Measurements from ENCODE around the gene ARHGDIA. TPM values are rescaled to one million over a fixed set of nuclear protein-coding genes. Genes with fewer than 3 reads are reported as not detected.
"Not testable (repeated sequence)": the region's sequence is repeated elsewhere in the genome, so short reads cannot be mapped to it uniquely, and the experiment has no call there.

Gene ARHGDIA
- polyA plus RNA-seq: 203 TPM
- long read RNA-seq, donor 1, transcript ARHGDIA-207 (5 exons, 1,201 nt): minor isoform, 8 of 58 reads
- long read RNA-seq, donor 1, transcript ARHGDIA-201 (6 exons, 1,906 nt): major isoform, 42 of 58 reads
- long read RNA-seq, donor 1, partial matches to known transcripts: 5 of 58 reads
- long read RNA-seq, donor 1, other reads (novel, unspliced or antisense): 0 of 58 reads
- long read RNA-seq, donor 2, transcript ARHGDIA-201 (6 exons, 1,906 nt): major isoform, 73 of 130 reads
- long read RNA-seq, donor 2, transcript ARHGDIA-214 (2 exons, 351 nt): minor isoform, 8 of 130 reads
- long read RNA-seq, donor 2, transcript ARHGDIA-207 (5 exons, 1,201 nt): minor isoform, 23 of 130 reads
- long read RNA-seq, donor 2, partial matches to known transcripts: 16 of 130 reads
- long read RNA-seq, donor 2, other reads (novel, unspliced or antisense): 0 of 130 reads
- long read RNA-seq, donor 3: 0 reads
- long read RNA-seq, donor 4, transcript ARHGDIA-201 (6 exons, 1,906 nt): major isoform, 6 of 8 reads
- long read RNA-seq, donor 4, partial matches to known transcripts: 0 of 8 reads
- long read RNA-seq, donor 4, other reads (novel, unspliced or antisense): 0 of 8 reads
- long read RNA-seq, donor 5, transcript ARHGDIA-201 (6 exons, 1,906 nt): major isoform, 42 of 51 reads
- long read RNA-seq, donor 5, partial matches to known transcripts: 0 of 51 reads
- long read RNA-seq, donor 5, other reads (novel, unspliced or antisense): 0 of 51 reads
- long read RNA-seq, donor 6, transcript ARHGDIA-207 (5 exons, 1,201 nt): minor isoform, 18 of 85 reads
- long read RNA-seq, donor 6, transcript ARHGDIA-201 (6 exons, 1,906 nt): major isoform, 50 of 85 reads
- long read RNA-seq, donor 6, partial matches to known transcripts: 10 of 85 reads
- long read RNA-seq, donor 6, other reads (novel, unspliced or antisense): 0 of 85 reads
- long read RNA-seq, donor 7, transcript ARHGDIA-207 (5 exons, 1,201 nt): minor isoform, 6 of 33 reads
- long read RNA-seq, donor 7, transcript ARHGDIA-201 (6 exons, 1,906 nt): major isoform, 20 of 33 reads
- long read RNA-seq, donor 7, partial matches to known transcripts: 5 of 33 reads
- long read RNA-seq, donor 7, other reads (novel, unspliced or antisense): 0 of 33 reads
- long read RNA-seq, donor 8, transcript ARHGDIA-207 (5 exons, 1,201 nt): minor isoform, 13 of 118 reads
- long read RNA-seq, donor 8, transcript ARHGDIA-201 (6 exons, 1,906 nt): major isoform, 79 of 118 reads
- long read RNA-seq, donor 8, partial matches to known transcripts: 18 of 118 reads
- long read RNA-seq, donor 8, other reads (novel, unspliced or antisense): 0 of 118 reads
- long read RNA-seq, donor 9, transcript ARHGDIA-201 (6 exons, 1,906 nt): major isoform, 28 of 42 reads
- long read RNA-seq, donor 9, transcript ARHGDIA-207 (5 exons, 1,201 nt): minor isoform, 7 of 42 reads
- long read RNA-seq, donor 9, partial matches to known transcripts: 0 of 42 reads
- long read RNA-seq, donor 9, other reads (novel, unspliced or antisense): 0 of 42 reads
- long read RNA-seq, donor 10, transcript ARHGDIA-201 (6 exons, 1,906 nt): major isoform, 57 of 83 reads
- long read RNA-seq, donor 10, transcript ARHGDIA-207 (5 exons, 1,201 nt): minor isoform, 13 of 83 reads
- long read RNA-seq, donor 10, partial matches to known transcripts: 5 of 83 reads
- long read RNA-seq, donor 10, other reads (novel, unspliced or antisense): 0 of 83 reads
- long read RNA-seq, donor 11, transcript ARHGDIA-201 (6 exons, 1,906 nt): major isoform, 43 of 58 reads
- long read RNA-seq, donor 11, transcript ARHGDIA-207 (5 exons, 1,201 nt): minor isoform, 5 of 58 reads
- long read RNA-seq, donor 11, partial matches to known transcripts: 5 of 58 reads
- long read RNA-seq, donor 11, other reads (novel, unspliced or antisense): 0 of 58 reads

DNA sequence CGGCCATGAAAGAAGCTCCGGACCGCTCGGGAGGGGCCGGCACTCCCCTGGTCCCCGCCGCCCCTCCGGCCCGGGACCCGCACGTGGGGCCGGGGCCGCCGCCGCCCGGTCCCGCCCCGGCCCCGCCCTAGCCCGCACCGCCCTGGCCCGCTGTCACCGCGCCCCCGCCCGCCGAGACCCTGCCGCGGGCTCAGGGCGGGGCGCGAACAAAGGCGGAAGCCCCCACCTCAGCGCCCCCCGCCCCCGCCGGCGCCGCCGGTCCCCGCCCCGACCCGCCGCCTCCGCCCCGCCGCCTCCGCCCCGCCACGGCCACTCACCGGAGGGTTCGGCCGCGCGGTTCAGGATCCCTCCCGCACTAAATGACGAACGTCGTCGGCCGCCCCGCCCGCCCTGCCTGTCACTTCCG lies at the start of gene ARHGDIA:
Gene ARHGDIA, minus strand, starts transcription at position 357 of the 406 bp plus-strand sequence. CDS start 1,407 bp downstream, outside the sequence.
- Histone ChIP-seq H3K4me1 (ENCODE audit: control insufficient read depth, insufficient read depth, low read length) (peaks cover 47% of the 10 kb centered on the region), H3K27ac (ENCODE audit: low read length) (peak within 1 kb of the TSS; percentile 97), H3K36me3 (ENCODE audit: control insufficient read depth, insufficient read depth, low read length) (peaks cover 33% of the 10 kb centered on the region), H3K27me3 (ENCODE audit: control insufficient read depth, insufficient read depth, low read length) (no peaks in the 10 kb centered on the region), H3K9me3 (ENCODE audit: control insufficient read depth, low read depth, low read length) (peaks cover 13% of the 10 kb centered on the region), H3K4me3 (ENCODE audit: low read length) (peak within 1 kb of the TSS; percentile 99)
- DNase-seq: no peak
- no CpG with 5 or more reads among the region's 64 CpGs for WGBS (ENCODE audit: insufficient coverage, low lambda C conversion rate)

DNA sequence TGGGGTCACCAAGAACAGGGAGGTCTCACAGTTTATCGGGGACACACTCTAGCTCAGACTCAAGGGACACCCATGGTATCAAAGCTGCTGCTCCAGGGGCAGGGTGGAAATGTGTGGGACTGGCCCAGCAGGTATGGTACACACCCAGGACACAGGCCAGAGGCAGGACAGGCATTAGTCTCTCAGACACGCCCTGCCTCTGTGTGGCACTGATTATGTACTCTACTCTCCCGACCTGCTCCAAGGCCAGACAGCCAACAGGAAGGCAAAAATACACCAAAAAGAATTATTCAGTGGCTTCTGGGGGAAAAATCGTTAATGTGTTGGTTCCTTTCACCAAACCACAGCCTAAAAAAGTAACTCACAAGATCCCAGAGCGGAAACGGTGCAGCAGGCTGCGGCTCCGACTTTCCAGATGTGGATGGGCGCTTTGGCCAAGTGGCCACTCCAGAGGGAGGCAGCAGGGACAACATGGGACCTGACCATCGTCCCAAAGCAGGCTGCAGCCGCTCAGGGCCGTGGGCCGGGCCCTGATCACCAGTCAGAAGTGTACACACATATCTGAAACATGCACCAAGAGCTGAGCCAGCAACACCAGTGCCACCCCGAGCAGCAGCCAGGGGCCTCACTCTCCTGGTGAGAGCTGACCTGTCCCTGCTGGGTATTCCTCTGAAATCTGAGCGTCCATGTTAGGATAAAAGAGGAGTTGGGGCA lies 47.9 kb upstream of the ARHGDIA start:
- Histone ChIP-seq H3K4me3 (ENCODE audit: low read length) (no peak overlapping the region), H3K4me1 (ENCODE audit: control insufficient read depth, insufficient read depth, low read length) (peaks cover 37% of the 10 kb centered on the region), H3K27ac (ENCODE audit: low read length) (peak overlapping the region; percentile 48)

DNA sequence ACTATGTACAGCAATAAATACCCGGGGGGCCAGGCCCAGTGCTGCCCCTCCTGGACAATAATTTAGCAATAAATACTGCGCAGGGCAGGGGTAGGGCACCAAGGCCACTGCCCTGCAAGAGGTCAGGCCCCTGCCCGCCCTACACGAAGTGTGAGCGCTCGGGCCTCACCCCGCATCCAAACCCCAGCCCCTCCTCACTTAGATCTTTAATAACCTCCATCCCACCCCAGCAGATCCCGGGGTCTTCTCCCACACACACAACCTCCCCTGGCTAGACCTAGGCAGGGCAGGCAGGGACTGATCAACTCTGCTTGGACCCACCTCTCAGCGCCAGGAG lies 47.2 kb upstream of the ARHGDIA start:
- not testable (repeated sequence) for H3K27me3 ChIP-seq (ENCODE audit: control insufficient read depth, insufficient read depth, low read length); H3K9me3 ChIP-seq (ENCODE audit: control insufficient read depth, low read depth, low read length); DNase-seq; H3K4me3 ChIP-seq (ENCODE audit: low read length)
- peak overlapping the region; percentile 48 for H3K27ac ChIP-seq (ENCODE audit: low read length)
- no CpG with 5 or more reads among the region's 9 CpGs for WGBS (ENCODE audit: insufficient coverage, low lambda C conversion rate)
- H3K4me1 ChIP-seq (ENCODE audit: control insufficient read depth, insufficient read depth, low read length): peaks cover 30% of the 10 kb centered on the region
- H3K36me3 ChIP-seq (ENCODE audit: control insufficient read depth, insufficient read depth, low read length): peaks cover 62% of the 10 kb centered on the region

More for the DNA sequence above, 47.9 kb upstream of the ARHGDIA start:
- peak in 1 of 2 donors; percentile 50 for DNase-seq
- Histone ChIP-seq H3K9me3 (ENCODE audit: control insufficient read depth, low read depth, low read length) (peaks cover 6% of the 10 kb centered on the region), H3K36me3 (ENCODE audit: control insufficient read depth, insufficient read depth, low read length) (peaks cover 55% of the 10 kb centered on the region), H3K27me3 (ENCODE audit: control insufficient read depth, insufficient read depth, low read length) (no peaks in the 10 kb centered on the region)
- WGBS (ENCODE audit: insufficient coverage, low lambda C conversion rate): 100% methylated on average over 1 of the region's 15 CpGs

DNA sequence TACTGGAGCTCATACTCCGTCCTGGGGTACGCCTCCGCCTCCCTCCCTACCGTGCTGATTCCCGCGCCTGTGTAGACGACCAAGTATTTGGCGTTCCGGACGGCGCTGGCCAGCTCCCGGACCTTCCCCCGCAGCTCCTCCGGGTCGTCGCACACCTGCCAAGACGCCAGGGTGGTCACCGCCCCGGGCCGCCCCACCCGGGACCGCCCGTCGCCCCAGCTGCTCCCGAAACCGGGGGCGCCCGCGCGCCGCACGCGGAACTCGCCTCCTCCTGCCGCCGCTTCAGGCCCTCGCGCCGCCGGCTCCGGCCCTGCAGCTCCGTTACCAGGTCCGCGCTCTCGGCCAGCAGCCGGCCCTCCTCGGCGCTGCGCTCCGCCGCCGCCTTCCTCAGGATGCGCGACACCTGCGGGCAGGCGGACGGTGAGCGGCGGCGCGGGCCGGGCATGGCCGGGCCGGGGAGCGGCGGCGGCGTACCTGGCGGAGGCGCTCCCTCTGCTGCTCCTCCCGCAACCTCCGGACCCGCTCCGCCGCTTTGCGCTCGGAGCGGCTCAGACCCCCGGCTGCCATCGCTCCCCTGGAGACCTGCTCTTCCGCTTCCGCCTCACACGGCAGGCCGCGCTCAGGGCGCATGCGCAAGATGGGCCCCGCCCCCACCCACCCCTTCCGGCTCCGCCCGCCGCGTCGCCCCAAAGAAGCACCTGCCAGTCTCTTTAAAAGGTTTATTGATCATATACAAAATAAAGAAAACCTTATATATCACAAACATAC lies 46.6 kb upstream of the ARHGDIA start, which contains the start of gene SIRT7:
Gene SIRT7, minus strand, starts transcription at position 612 of the 768 bp plus-strand sequence. Its CDS starts 45 bp downstream, at position 567.
- no CpG with 5 or more reads among the region's 94 CpGs for WGBS (ENCODE audit: insufficient coverage, low lambda C conversion rate)
- Histone ChIP-seq H3K36me3 (ENCODE audit: control insufficient read depth, insufficient read depth, low read length) (peaks cover 66% of the 10 kb centered on the region), H3K9me3 (ENCODE audit: control insufficient read depth, low read depth, low read length) (peaks cover 6% of the 10 kb centered on the region), H3K27ac (ENCODE audit: low read length) (peak within 1 kb of the TSS; percentile 48), H3K4me3 (ENCODE audit: low read length) (peak within 1 kb of the TSS; percentile 62), H3K4me1 (ENCODE audit: control insufficient read depth, insufficient read depth, low read length) (peaks cover 26% of the 10 kb centered on the region), H3K27me3 (ENCODE audit: control insufficient read depth, insufficient read depth, low read length) (no peaks in the 10 kb centered on the region)
- peak; percentile 64 to 79 for DNase-seq

DNA sequence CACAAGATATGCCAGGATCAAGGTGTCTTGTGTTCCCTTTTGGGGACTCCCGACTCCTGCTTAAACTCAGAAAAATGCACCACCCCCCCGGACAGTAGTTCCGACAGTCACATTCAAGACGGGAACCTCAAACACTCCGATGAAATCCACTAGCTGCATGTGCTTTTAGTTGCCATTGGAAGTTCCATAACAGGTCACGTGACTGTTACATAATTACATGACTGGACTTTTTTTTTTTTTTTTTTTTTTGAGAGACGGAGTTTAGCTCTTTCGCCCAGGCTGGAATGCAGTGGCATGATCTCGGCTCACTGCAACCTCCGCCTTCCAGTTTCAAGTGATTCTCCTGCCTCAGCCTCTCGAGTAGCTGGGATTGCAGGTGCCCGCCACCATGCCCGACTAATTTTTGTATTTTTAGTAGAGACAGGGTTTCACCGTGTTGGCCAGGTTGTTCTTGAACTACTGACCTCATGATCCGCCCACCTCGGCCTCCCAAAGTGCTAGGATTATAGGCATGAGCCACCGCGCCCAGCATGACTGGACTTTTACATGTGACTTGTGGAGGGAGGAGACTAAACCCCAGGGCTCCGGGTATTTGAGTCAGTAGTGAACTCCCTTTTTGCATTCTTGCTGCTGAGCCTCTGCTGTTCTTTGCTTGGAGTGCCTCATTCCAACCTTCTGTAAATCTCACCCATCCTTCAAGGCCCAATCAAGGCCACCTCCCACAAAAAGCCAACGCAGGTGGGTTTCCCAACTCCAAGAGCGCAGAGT lies 45.3 kb upstream of the ARHGDIA start:
- H3K4me1 ChIP-seq (ENCODE audit: control insufficient read depth, insufficient read depth, low read length): peaks cover 28% of the 10 kb centered on the region
- peak overlapping the region; percentile 62 for H3K4me3 ChIP-seq (ENCODE audit: low read length)
- no peaks in the 10 kb centered on the region for H3K27me3 ChIP-seq (ENCODE audit: control insufficient read depth, insufficient read depth, low read length)
- WGBS (ENCODE audit: insufficient coverage, low lambda C conversion rate): 100% methylated on average over 1 of the region's 21 CpGs
- H3K9me3 ChIP-seq (ENCODE audit: control insufficient read depth, low read depth, low read length): peaks cover 5% of the 10 kb centered on the region
- peak in 1 of 2 donors; percentile 61 for DNase-seq
- peaks cover 68% of the 10 kb centered on the region for H3K36me3 ChIP-seq (ENCODE audit: control insufficient read depth, insufficient read depth, low read length)
- peak overlapping the region; percentile 44 for H3K27ac ChIP-seq (ENCODE audit: low read length)

DNA sequence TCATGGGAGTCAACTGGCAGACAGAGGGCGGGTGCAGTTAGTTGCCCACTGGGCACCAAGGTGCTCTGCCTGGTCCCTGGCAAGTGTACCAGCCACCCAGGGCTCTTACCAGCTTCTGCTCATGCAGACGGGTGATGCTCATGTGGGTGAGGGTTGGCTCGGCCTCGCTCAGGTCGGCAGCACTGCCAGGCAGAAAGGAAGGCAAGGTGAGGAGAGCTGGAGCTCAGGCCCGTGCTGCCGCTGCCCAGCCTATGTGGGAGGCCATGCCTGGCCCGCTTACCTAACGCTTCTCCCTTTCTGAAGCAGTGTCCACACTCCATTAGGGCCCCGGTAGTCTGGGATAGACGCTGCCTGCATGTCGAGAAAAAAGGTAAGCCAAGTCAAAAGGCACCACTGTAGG lies 44.2 kb upstream of the ARHGDIA start:
- no peak for DNase-seq
- Histone ChIP-seq H3K27me3 (ENCODE audit: control insufficient read depth, insufficient read depth, low read length) (no peaks in the 10 kb centered on the region), H3K4me1 (ENCODE audit: control insufficient read depth, insufficient read depth, low read length) (peaks cover 29% of the 10 kb centered on the region), H3K9me3 (ENCODE audit: control insufficient read depth, low read depth, low read length) (peaks cover 5% of the 10 kb centered on the region), H3K36me3 (ENCODE audit: control insufficient read depth, insufficient read depth, low read length) (peaks cover 57% of the 10 kb centered on the region), H3K4me3 (ENCODE audit: low read length) (no peak overlapping the region), H3K27ac (ENCODE audit: low read length) (no peak overlapping the region)
- no CpG with 5 or more reads among the region's 12 CpGs for WGBS (ENCODE audit: insufficient coverage, low lambda C conversion rate)

DNA sequence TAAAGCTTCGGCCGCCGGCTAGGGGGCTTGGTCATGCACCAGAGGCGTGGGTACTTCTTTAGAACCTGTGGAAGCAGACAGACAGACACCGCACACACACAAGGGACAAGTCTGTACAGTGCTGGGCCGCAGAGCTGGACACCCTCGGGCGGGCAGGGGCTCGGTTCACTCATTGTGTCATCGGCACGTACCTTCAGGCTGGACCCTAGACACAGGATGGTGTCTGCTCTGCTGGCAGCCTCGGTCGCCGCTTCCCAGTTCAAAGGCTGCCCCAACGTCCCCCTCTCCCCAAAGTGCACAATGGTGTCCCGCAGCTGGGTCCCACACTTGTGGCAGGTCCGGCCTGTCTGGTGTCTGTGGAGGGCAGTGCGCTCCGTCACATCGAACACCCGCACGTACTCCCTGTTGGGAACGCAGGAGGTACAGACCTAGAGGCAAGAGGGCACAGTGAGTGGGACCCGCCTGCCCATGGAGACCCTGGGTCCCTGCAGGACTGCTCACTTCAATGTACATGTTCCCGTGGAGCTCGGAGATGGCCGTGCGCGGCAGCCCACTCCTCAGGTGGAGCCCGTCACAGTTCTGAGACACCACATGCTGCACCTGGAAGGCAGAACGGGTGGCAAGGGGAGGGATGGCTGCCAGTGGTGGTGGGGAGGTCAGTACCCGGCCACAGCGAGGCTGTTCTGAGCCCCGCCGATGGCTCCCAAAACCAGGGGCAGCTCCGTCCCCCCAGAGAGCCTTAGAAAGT lies 43.1 kb upstream of the ARHGDIA start:
- Histone ChIP-seq H3K4me1 (ENCODE audit: control insufficient read depth, insufficient read depth, low read length) (peaks cover 38% of the 10 kb centered on the region), H3K27ac (ENCODE audit: low read length) (no peak overlapping the region), H3K9me3 (ENCODE audit: control insufficient read depth, low read depth, low read length) (peaks cover 5% of the 10 kb centered on the region), H3K36me3 (ENCODE audit: control insufficient read depth, insufficient read depth, low read length) (peaks cover 49% of the 10 kb centered on the region), H3K4me3 (ENCODE audit: low read length) (no peak overlapping the region), H3K27me3 (ENCODE audit: control insufficient read depth, insufficient read depth, low read length) (no peaks in the 10 kb centered on the region)
- no CpG with 5 or more reads among the region's 36 CpGs for WGBS (ENCODE audit: insufficient coverage, low lambda C conversion rate)
- no peak for DNase-seq

All from large intestine (tissue), 12 donors.